Left ventricle myocardium inferior (tissue), 1 donor: Measurements from ENCODE around the gene BMPR1A. TPM values are rescaled to one million over a fixed set of nuclear protein-coding genes. Genes with fewer than 3 reads are reported as not detected.

Experiments used
- DNase-seq: peaks from one replicate; pipeline ENCODE4 v3.0.0-alpha.2; 2020
- H3K27ac ChIP-seq: fragments of 200-600 bp; replicated peaks from 2 replicates; pipeline ENCODE4 v1.8.0; 2021
- H3K27me3 ChIP-seq: fragments of 200-600 bp; 2 replicates; pipeline ENCODE4 v1.8.0; 2021; ENCODE audit warnings: low read depth
- H3K36me3 ChIP-seq: fragments of 200-600 bp; 2 replicates; pipeline ENCODE4 v1.8.0; 2021
- H3K4me1 ChIP-seq: fragments of 200-600 bp; 2 replicates; pipeline ENCODE4 v1.8.0; 2021
- H3K4me3 ChIP-seq: fragments of 200-600 bp; 2 replicates; pipeline ENCODE4 v1.8.0; 2021; ENCODE audit warnings: mild to moderate bottlenecking, moderate library complexity
- H3K9me3 ChIP-seq: fragments of 200-600 bp; replicated peaks from 2 replicates; pipeline ENCODE4 v1.8.0; 2021
- CTCF ChIP-seq: fragments of 200-600 bp; IDR thresholded peaks from 2 replicates; pipeline ENCODE4 v1.8.0; 2021; ENCODE audit warnings: antibody characterized with exemption, mild to moderate bottlenecking, borderline replicate concordance
- intact Hi-C: fragments of 100-400 bp; cut with micrococcal nuclease; formaldehyde crosslinking; loops from one replicate; pipeline ENCODE4 v1.11.0; 2022
- total RNA-seq: library from RNA; stranded (reverse); fragmentation: NEBNext Ultra II Directional; extraction: Animal tissue kit (Norgen Biotek cat#: 25700); gene quantifications from one replicate; pipeline ENCODE4 v1.2.1, GENCODE V29; 2021
- donor health status: DM: no; HTN: yes; CAD: no; lungs with severe emphysema.

Gene BMPR1A
- total RNA-seq, 1 donor from 2014 or later = 43.8 TPM

- no peak for TF ChIP-seq CTCF
- intact Hi-C loops = no loop called here
- H3K4me3 ChIP-seq = no peak overlapping the region
Observed at GRCh38 chr10:86769991-86770390, 13.6 kb downstream of the BMPR1A start.

GRCh38 chr10:86770412-86770960 lies 14.1 kb downstream of the BMPR1A start:
- H3K4me1 ChIP-seq = peaks cover 76% of the 10 kb centered on the region
- intact Hi-C loops = no loop called here
- H3K27ac ChIP-seq = no peak overlapping the region

More at GRCh38 chr10:86769991-86770390, 13.6 kb downstream of the BMPR1A start:
- Histone ChIP-seq H3K9me3 (no peaks in the 10 kb centered on the region), H3K4me1 (peaks cover 72% of the 10 kb centered on the region), H3K36me3 (no peaks in the 10 kb centered on the region), H3K27ac (no peak overlapping the region), H3K27me3 (peaks cover 7% of the 10 kb centered on the region)
- no peak for DNase-seq

GRCh38 chr10:86773498-86773897 lies 17.1 kb downstream of the BMPR1A start:
- DNase-seq = no peak
- Histone ChIP-seq H3K4me1 (peaks cover 77% of the 10 kb centered on the region), H3K9me3 (no peaks in the 10 kb centered on the region), H3K27ac (no peak overlapping the region), H3K36me3 (no peaks in the 10 kb centered on the region), H3K27me3 (peaks cover 7% of the 10 kb centered on the region), H3K4me3 (no peak overlapping the region)
- intact Hi-C loops = no loop called here
- TF ChIP-seq CTCF = no peak

More at GRCh38 chr10:86770412-86770960, 14.1 kb downstream of the BMPR1A start:
- H3K36me3 ChIP-seq = no peaks in the 10 kb centered on the region
- no peaks in the 10 kb centered on the region for H3K9me3 ChIP-seq
- H3K4me3 ChIP-seq = no peak overlapping the region
- DNase-seq = no peak
- no peak for TF ChIP-seq CTCF
- peaks cover 7% of the 10 kb centered on the region for H3K27me3 ChIP-seq

- Histone ChIP-seq H3K4me3 (no peak overlapping the region), H3K4me1 (peaks cover 67% of the 10 kb centered on the region), H3K27ac (no peak overlapping the region)
Observed at GRCh38 chr10:86775056-86775869, 18.8 kb downstream of the BMPR1A start.

GRCh38 chr10:86775870-86776180 lies 19.4 kb downstream of the BMPR1A start:
- Histone ChIP-seq H3K27ac (no peak overlapping the region), H3K4me3 (no peak overlapping the region), H3K36me3 (no peaks in the 10 kb centered on the region), H3K4me1 (peaks cover 61% of the 10 kb centered on the region), H3K27me3 (no peaks in the 10 kb centered on the region), H3K9me3 (no peaks in the 10 kb centered on the region)
- DNase-seq = no peak
- intact Hi-C loops = no loop called here
- no peak for TF ChIP-seq CTCF

More at GRCh38 chr10:86775056-86775869, 18.8 kb downstream of the BMPR1A start:
- H3K9me3 ChIP-seq = no peaks in the 10 kb centered on the region
- no peaks in the 10 kb centered on the region for H3K27me3 ChIP-seq
- no peak for DNase-seq
- intact Hi-C loops = no loop called here
- TF ChIP-seq CTCF = no peak
- H3K36me3 ChIP-seq = no peaks in the 10 kb centered on the region
